Measurements from ENCODE around the gene GRID2IP. TPM values are rescaled to one million over a fixed set of nuclear protein-coding genes. Genes with fewer than 3 reads are reported as not detected.

The GRID2IP gene
- total RNA-seq, 5 donors from 2014 or later (not counting 1 experiment from before 2014, with no cell fraction given) = 0.30 to 1.5 (median 0.90) TPM

GRCh38 chr7:6542368-6542767 lies 8.9 kb downstream of the GRID2IP start:
- no peak overlapping the region for H3K27ac ChIP-seq (ENCODE audit: low read length)
- POLR2A ChIA-PET = no interaction called here
- H3K4me1 Mint-ChIP-seq = peaks cover 8 to 12% (median 8%) of the 10 kb centered on the region in 3 donors
- ATAC-seq (replicated peaks in 1 of 4) = no peak
- DNase-seq = no peak
- H3K4me3 ChIP-seq (ENCODE audit: control insufficient read depth in 1 of 2, extremely low read depth in 1 of 2, low read length in 1 of 2) = no peak overlapping the region
- CTCF ChIA-PET = no interaction called here
- no peaks in the 10 kb centered on the region for H3K9me3 ChIP-seq
- H3K27ac Mint-ChIP-seq = no peak overlapping the region
- no peak overlapping the region for H3K4me3 Mint-ChIP-seq
- H3K4me1 ChIP-seq (ENCODE audit: control insufficient read depth in 1 of 2, extremely low read depth in 1 of 2, insufficient read depth in 2 of 2, low read length in 2 of 2) = peaks cover 5 to 12% of the 10 kb centered on the region in 2 experiments
- no CpG with 5 or more reads among the region's 1 CpG for WGBS (ENCODE audit: insufficient coverage)
- peaks cover 10 to 26% of the 10 kb centered on the region in 2 donors for H3K27me3 Mint-ChIP-seq
- H3K27me3 ChIP-seq (replicated peaks in 1 of 2; ENCODE audit: control insufficient read depth in 2 of 2, extremely low read depth in 1 of 2, insufficient read depth in 2 of 2, low read length in 1 of 2) = peaks cover 0 to 28% of the 10 kb centered on the region in 2 experiments
- no peaks in the 10 kb centered on the region for H3K36me3 ChIP-seq (ENCODE audit: control insufficient read depth in 2 of 2, extremely low read depth in 1 of 2, insufficient read depth in 1 of 2, low read length in 1 of 2)
- H3K36me3 Mint-ChIP-seq = no peaks in the 10 kb centered on the region
- H3K9me3 Mint-ChIP-seq = no peaks in the 10 kb centered on the region

DNA sequence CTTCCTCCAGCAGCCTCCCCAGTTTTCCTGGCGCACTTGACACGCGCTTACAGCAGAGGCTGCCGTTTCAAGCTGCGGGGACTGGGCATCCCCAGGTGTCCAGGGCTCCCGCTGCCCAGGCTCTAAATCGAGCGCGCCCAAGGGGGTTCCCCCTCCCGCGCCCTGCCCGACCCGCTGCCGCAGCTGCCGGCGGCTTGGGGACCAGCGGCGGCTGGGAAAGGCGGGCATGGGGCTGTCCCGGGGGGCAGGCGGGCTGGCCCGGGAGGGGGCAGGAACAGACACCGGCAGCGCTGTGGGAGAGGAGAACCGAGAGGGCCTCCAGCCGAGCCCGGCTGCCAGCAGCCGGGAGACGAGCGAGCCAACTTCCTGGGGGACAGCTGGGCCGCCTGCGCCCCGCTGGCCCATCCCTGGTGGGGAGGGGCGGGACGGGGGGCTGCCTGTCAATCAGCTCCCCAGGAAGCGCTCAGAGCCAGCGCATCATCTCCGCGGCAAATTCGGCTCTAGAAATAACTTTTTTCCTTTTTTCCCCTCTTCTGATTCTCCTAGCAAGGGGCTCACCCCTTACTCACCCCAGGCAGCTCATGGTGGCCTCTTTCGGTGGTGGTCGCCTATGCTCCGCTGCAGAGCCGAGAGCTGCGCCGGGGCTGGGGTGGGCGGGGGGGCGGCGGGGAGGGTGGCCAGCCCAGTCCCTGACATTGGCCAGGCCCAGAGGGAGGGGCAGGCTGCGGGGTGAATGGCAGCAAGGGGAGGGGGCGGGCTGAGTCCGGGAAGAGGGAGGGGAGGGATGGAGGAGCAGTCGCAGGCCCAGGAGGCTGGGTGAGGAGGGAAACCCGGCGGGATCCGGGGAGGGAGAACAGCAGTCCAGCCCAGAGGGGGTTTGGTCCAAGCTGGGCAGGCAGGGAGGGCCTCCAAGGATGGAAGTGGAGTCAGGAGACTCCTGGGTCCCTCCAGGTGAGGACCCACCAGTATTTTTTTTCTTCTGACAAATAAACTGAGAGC lies 14.7 kb downstream of the GRID2IP start:
- peaks cover 10 to 32% of the 10 kb centered on the region in 2 donors for H3K27me3 Mint-ChIP-seq
- Histone ChIP-seq H3K4me3 (ENCODE audit: control insufficient read depth in 1 of 2, extremely low read depth in 1 of 2, low read length in 1 of 2) (no peak overlapping the region), H3K4me1 (ENCODE audit: control insufficient read depth in 1 of 2, extremely low read depth in 1 of 2, insufficient read depth in 2 of 2, low read length in 2 of 2) (peaks cover 0 to 7% of the 10 kb centered on the region in 2 experiments), H3K27ac (ENCODE audit: low read length) (no peak overlapping the region), H3K36me3 (ENCODE audit: control insufficient read depth in 2 of 2, extremely low read depth in 1 of 2, insufficient read depth in 1 of 2, low read length in 1 of 2) (no peaks in the 10 kb centered on the region), H3K27me3 (replicated peaks in 1 of 2; ENCODE audit: control insufficient read depth in 2 of 2, extremely low read depth in 1 of 2, insufficient read depth in 2 of 2, low read length in 1 of 2) (peaks cover 0 to 63% of the 10 kb centered on the region in 2 experiments), H3K9me3 (no peaks in the 10 kb centered on the region)
- ChIA-PET CTCF (interaction anchor here in 1 of 2 donors (0.6 kb wide), 1 partner anchor 903 kb away, joined by 3 read pairs; no protein-coding TSS in a partner anchor), POLR2A (interaction anchor here (0.7 to 0.9 kb wide), 2 partner anchors 31 to 933 kb away, joined by 3 to 6 read pairs; no protein-coding TSS in a partner anchor)
- ATAC-seq (replicated peaks in 1 of 4) (peak; percentile 34 to 68 (median 38)), DNase-seq (peak in 1 of 35 experiments; percentile 11)
- H3K36me3 Mint-ChIP-seq = no peaks in the 10 kb centered on the region
- peaks cover 2 to 6% (median 4%) of the 10 kb centered on the region in 3 donors for H3K4me1 Mint-ChIP-seq
- no peak overlapping the region for H3K4me3 Mint-ChIP-seq
- no peaks in the 10 kb centered on the region for H3K9me3 Mint-ChIP-seq
- 7% methylated on average over 35 of the region's 56 CpGs for WGBS (ENCODE audit: insufficient coverage)
- H3K27ac Mint-ChIP-seq = no peak overlapping the region

GRCh38 chr7:6533893-6534495 lies 17.3 kb downstream of the GRID2IP start:
- ATAC-seq (replicated peaks in 1 of 4) (no peak), DNase-seq (no peak)
- Mint-ChIP-seq H3K27ac (no peak overlapping the region), H3K9me3 (no peaks in the 10 kb centered on the region), H3K4me1 (peaks cover 6 to 16% (median 11%) of the 10 kb centered on the region in 3 donors), H3K36me3 (no peaks in the 10 kb centered on the region), H3K4me3 (no peak overlapping the region), H3K27me3 (peaks cover 10 to 40% of the 10 kb centered on the region in 2 donors)
- 13% methylated on average over 8 of the region's 12 CpGs for WGBS (ENCODE audit: insufficient coverage)
- Histone ChIP-seq H3K4me3 (ENCODE audit: control insufficient read depth in 1 of 2, extremely low read depth in 1 of 2, low read length in 1 of 2) (no peak overlapping the region), H3K27me3 (replicated peaks in 1 of 2; ENCODE audit: control insufficient read depth in 2 of 2, extremely low read depth in 1 of 2, insufficient read depth in 2 of 2, low read length in 1 of 2) (peaks cover 0 to 79% of the 10 kb centered on the region in 2 experiments), H3K27ac (ENCODE audit: low read length) (no peak overlapping the region), H3K4me1 (ENCODE audit: control insufficient read depth in 1 of 2, extremely low read depth in 1 of 2, insufficient read depth in 2 of 2, low read length in 2 of 2) (peaks cover 2 to 21% of the 10 kb centered on the region in 2 experiments), H3K9me3 (no peaks in the 10 kb centered on the region), H3K36me3 (ENCODE audit: control insufficient read depth in 2 of 2, extremely low read depth in 1 of 2, insufficient read depth in 1 of 2, low read length in 1 of 2) (no peaks in the 10 kb centered on the region)
- POLR2A ChIA-PET = interaction anchor here in 1 of 2 donors (0.6 kb wide), 1 partner anchor 455 kb away, joined by 5 read pairs; no protein-coding TSS in a partner anchor
- CTCF ChIA-PET = interaction anchor here (0.7 to 1.2 kb wide), 3 partner anchors 18 to 26 kb away, joined by 3 to 9 read pairs (median 5); no protein-coding TSS in a partner anchor

GRCh38 chr7:6532516-6532915 lies 18.7 kb downstream of the GRID2IP start:
- ATAC-seq (replicated peaks in 1 of 4) (no peak), DNase-seq (no peak)
- H3K27me3 ChIP-seq (replicated peaks in 1 of 2; ENCODE audit: control insufficient read depth in 2 of 2, extremely low read depth in 1 of 2, insufficient read depth in 2 of 2, low read length in 1 of 2) = peaks cover 2 to 79% of the 10 kb centered on the region in 2 experiments
- Mint-ChIP-seq H3K9me3 (no peaks in the 10 kb centered on the region), H3K36me3 (no peaks in the 10 kb centered on the region), H3K27ac (peak overlapping the region in 1 of 2 donors; percentile 2), H3K4me3 (peak overlapping the region in 2 of 3 donors; percentile 21 to 44), H3K27me3 (peaks cover 0 to 40% of the 10 kb centered on the region in 2 donors), H3K4me1 (peaks cover 7 to 16% (median 11%) of the 10 kb centered on the region in 3 donors)
- peaks cover 2 to 21% of the 10 kb centered on the region in 2 experiments for H3K4me1 ChIP-seq (ENCODE audit: control insufficient read depth in 1 of 2, extremely low read depth in 1 of 2, insufficient read depth in 2 of 2, low read length in 2 of 2)
- no peaks in the 10 kb centered on the region for H3K36me3 ChIP-seq (ENCODE audit: control insufficient read depth in 2 of 2, extremely low read depth in 1 of 2, insufficient read depth in 1 of 2, low read length in 1 of 2)
- no peak overlapping the region for H3K27ac ChIP-seq (ENCODE audit: low read length)
- 84% methylated on average over 7 of the region's 7 CpGs for WGBS (ENCODE audit: insufficient coverage)
- CTCF ChIA-PET = interaction anchor here in 1 of 2 donors (0.5 to 1.5 kb wide), 2 partner anchors 60 to 95 kb away, joined by 3 to 4 read pairs; no protein-coding TSS in a partner anchor
- no peak overlapping the region for H3K4me3 ChIP-seq (ENCODE audit: control insufficient read depth in 1 of 2, extremely low read depth in 1 of 2, low read length in 1 of 2)
- no peaks in the 10 kb centered on the region for H3K9me3 ChIP-seq
- POLR2A ChIA-PET = no interaction called here

DNA sequence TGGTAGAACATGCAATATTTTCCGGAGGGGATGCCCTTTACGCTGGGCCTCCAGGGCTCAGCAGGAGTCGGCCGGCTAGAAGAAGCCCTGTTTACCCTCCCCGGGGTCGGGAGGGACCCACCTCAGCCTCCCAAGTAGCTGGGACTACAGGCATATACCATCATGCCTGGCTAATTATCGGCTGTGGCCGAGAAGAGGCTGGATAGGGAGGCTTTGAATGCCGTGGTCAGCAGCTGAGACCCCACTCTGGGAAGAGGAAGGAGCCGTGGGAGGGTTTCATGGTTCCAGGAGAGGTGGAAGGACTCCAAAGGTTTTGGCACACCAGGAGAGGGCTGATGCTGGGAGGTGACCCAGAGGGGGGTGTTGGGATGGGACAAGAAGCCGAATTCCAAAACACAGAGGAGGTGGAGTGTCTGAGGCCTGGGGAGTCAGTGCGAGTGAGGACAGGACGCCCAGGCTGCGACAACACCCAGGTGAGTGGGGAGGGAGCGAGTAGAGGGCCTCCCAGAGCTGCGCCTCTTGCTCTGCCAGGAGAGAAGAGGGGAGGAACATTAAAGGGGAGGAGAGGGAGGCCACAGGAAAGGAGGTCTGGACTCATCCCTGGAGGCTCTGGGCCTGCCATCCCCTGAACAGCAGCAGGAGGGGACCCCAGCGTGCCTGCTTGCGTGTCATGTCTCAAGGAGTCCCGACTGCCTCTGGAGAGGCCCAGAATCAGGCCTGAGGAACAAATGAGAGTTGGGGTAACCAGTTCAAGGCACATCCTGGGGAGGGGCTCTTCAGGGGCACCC lies 19.6 kb downstream of the GRID2IP start:
- Histone ChIP-seq H3K4me3 (ENCODE audit: control insufficient read depth in 1 of 2, extremely low read depth in 1 of 2, low read length in 1 of 2) (peak overlapping the region; percentile 15 to 21), H3K27me3 (replicated peaks in 1 of 2; ENCODE audit: control insufficient read depth in 2 of 2, extremely low read depth in 1 of 2, insufficient read depth in 2 of 2, low read length in 1 of 2) (peaks cover 2 to 80% of the 10 kb centered on the region in 2 experiments), H3K27ac (ENCODE audit: low read length) (no peak overlapping the region), H3K4me1 (ENCODE audit: control insufficient read depth in 1 of 2, extremely low read depth in 1 of 2, insufficient read depth in 2 of 2, low read length in 2 of 2) (peaks cover 2 to 23% of the 10 kb centered on the region in 2 experiments), H3K36me3 (ENCODE audit: control insufficient read depth in 2 of 2, extremely low read depth in 1 of 2, insufficient read depth in 1 of 2, low read length in 1 of 2) (no peaks in the 10 kb centered on the region), H3K9me3 (no peaks in the 10 kb centered on the region)
- CTCF ChIA-PET = interaction anchor here in 1 of 2 donors (0.5 to 1.5 kb wide), 3 partner anchors 61 to 181 kb away, joined by 3 to 4 read pairs (median 3); no protein-coding TSS in a partner anchor
- Mint-ChIP-seq H3K27me3 (peaks cover 5 to 47% of the 10 kb centered on the region in 2 donors), H3K4me3 (peak overlapping the region; percentile 75 to 76 (median 75)), H3K36me3 (no peaks in the 10 kb centered on the region), H3K9me3 (no peaks in the 10 kb centered on the region), H3K4me1 (peaks cover 14 to 25% (median 20%) of the 10 kb centered on the region in 3 donors), H3K27ac (no peak overlapping the region)
- WGBS (ENCODE audit: insufficient coverage) = 75% methylated on average over 15 of the region's 19 CpGs
- DNase-seq (no peak), ATAC-seq (replicated peaks in 1 of 4) (no peak)
- POLR2A ChIA-PET = no interaction called here

Measured in T-cell (primary cell).